AG10803 (cell line): Measurements from ENCODE around the gene GCK.

ENCODE experiments used
- DNase-seq: peaks from one replicate; pipeline ENCODE4 v3.0.0; 2010; ENCODE audit warnings: low read depth
- H3K4me3 ChIP-seq: 2 replicates; pipeline ENCODE4 v1.5.1; 2011; ENCODE audit warnings: mild to moderate bottlenecking, low read length, control low read depth
- TF ChIP-seq, protein P1 (sequence below): conservative IDR thresholded peaks from 2 replicates; pipeline ENCODE4 v1.5.1; 2011; ENCODE audit warnings: mild to moderate bottlenecking, low read length, control low read depth, inconsistent platforms

Gene GCK

DNA sequence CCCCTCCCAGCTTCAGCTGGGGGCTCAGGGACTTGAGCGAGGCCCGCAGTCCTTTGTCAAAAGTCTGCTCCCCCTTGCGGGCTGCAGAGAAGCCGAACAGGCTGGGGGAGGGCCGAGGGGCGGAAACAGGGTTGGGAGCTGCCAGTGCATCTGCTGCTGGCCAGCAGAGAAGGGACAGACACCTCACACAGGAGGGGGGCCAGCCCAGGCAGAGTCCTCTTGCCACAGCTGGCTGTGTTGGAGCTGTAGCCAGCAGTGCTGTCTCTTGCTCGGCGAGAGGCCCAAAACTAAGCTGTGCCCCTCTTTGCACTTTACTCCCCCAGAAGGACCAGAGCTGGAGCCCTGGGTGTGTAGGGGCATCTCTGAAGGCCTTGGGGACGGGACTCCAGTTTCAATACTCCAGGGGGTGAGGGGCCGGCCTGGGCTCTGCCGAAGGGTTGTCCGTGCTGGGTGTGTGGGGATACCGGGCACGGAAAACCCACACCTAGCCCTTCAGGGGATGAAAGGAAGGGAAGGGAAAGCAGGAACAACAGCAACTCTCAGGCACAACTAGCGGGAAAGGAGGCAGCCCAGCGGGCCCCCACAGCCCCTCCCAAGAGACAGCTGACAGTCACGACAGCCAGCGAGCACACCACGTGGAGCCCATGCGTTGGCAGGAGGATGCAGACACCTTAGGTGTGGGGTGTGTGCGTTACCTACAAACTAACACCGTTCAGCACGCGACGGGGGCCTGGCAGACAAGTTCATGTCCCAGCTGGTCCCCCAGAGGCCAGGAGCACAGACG lies 29.4 kb upstream of the GCK start:
- DNase-seq, result no peak
- no peak overlapping the region for H3K4me3 ChIP-seq
- TF ChIP-seq, protein P1, sequence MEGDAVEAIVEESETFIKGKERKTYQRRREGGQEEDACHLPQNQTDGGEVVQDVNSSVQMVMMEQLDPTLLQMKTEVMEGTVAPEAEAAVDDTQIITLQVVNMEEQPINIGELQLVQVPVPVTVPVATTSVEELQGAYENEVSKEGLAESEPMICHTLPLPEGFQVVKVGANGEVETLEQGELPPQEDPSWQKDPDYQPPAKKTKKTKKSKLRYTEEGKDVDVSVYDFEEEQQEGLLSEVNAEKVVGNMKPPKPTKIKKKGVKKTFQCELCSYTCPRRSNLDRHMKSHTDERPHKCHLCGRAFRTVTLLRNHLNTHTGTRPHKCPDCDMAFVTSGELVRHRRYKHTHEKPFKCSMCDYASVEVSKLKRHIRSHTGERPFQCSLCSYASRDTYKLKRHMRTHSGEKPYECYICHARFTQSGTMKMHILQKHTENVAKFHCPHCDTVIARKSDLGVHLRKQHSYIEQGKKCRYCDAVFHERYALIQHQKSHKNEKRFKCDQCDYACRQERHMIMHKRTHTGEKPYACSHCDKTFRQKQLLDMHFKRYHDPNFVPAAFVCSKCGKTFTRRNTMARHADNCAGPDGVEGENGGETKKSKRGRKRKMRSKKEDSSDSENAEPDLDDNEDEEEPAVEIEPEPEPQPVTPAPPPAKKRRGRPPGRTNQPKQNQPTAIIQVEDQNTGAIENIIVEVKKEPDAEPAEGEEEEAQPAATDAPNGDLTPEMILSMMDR, result no peak

DNA sequence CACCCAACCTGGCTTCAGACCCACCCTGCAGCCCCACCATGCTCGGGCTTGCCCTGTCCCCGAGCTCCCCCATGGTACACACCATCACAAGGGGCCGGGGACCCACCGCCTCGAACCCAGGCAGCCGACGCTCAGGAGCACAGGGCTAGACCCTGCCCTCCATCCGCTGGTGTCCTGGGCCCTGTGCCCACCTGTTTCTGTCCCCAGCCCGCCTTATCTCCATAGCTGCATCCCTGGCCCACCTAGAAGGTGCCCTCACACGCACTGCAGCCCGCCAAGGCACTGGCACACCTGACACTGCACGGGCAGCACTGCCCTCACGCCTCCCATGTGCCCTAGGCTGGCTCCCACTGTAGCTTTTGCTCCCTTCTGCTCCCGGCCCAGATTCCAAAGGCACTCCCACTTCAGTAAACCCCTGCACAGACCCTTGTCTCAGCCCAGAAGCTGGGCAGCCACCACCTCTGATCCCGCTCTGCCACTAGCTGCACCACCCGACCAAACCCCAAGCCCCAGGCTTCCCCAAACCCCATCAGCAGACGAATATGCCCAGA lies 28.7 kb upstream of the GCK start:
- no peak for DNase-seq
- H3K4me3 ChIP-seq, result no peak overlapping the region
- TF ChIP-seq, protein P1, result no peak

DNA sequence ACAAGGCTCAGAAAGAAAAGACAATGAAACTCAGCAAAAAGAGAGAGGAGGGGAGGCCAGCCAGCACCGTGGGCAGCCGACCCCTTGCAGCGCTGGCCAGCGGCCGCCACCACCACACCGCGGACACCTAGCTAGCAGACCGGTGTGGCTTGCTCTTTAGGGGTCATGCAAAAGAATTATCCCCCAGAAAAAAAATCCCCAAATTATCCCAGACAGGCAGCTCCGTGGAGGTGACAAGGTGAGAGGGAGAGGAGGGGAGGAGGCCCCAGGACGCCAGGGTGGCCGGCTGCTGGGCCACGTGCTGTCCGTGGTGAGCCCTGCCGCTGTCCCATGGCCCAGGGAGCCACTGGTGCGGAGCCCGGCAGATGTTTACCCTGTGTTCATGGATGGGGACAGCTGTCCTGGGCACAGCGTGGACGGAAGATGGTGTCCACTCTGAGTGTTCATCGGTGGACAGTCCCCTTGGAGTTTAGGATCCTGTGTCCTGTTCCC lies 28.0 kb upstream of the GCK start:
- no peak overlapping the region for H3K4me3 ChIP-seq
- TF ChIP-seq, protein P1, result no peak
- DNase-seq, result no peak

DNA sequence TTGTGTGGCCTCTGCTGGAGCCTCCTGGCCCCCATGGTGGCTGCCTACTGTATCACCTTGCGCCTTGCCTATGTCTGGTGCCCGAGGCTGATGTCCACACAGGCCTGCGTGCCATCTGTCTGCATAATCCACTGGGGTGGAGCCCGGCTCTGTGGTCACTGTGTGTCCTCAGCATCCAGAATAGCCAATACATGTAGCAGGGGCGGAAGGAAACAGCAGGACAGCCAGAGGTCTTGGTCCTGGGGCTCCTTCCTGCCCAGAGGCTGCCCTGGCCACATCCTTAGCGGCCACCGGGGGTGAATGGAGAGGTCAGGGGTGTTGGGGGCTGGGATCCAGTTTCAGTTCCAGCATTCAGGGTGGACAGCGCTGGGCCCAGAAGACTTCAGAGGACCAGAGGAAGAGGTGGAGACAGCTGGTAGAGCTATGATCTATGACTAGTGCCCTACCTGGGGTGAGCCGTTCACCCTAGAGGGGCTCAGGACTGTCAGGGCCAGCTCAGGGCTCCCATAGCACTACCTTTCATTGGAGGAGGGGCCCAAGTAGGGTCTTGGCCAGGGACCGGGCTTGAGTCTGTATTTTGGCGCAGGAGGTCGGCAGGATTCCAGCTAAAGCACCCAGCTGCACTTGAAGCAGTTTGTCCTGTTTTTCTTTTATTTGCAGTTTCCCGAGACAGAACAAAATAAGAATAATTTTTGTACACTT lies 27.4 kb upstream of the GCK start:
- TF ChIP-seq, protein P1, result no peak
- DNase-seq, result no peak
- no peak overlapping the region for H3K4me3 ChIP-seq

DNA sequence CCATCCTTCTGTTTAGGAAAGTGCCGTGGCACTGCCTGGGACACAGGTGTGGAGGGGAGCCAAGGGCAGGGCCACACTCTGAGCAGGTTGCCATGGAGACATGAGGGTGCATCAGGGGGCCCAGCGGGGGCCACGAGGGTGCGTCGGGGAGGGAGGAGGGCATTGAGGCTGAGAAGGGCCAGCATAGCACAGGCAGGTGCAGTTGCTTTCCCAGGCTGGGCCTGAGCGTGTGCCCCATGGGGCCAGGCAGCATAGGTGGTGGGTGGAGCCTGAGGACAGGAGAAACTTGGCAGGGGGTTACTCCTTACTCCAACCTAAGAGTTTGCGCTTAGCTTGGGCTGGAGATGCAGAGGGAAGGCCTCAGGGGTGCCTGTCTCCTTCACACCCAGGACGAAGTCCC lies 26.8 kb upstream of the GCK start:
- no peak overlapping the region for H3K4me3 ChIP-seq
- TF ChIP-seq, protein P1, result no peak
- no peak for DNase-seq

DNA sequence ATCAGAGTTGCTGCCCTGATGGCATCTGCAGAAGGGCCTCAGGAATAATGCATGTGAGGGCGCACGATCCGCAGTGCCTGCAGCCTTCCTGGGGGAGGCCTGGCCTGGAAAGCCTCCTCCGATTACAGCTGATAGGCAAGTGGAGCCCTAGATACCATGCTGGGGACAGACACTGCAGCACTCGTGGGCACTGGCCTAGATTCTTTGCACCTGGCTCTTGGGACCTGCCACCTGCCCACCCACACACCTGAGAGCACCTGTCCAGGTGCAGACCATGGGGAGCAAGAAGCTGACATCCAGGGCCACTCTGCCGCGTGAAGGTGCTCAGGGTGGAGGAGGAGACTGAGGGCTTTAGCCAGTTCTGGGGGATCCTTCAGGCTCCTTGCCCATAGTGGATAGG lies 26.3 kb upstream of the GCK start:
- H3K4me3 ChIP-seq, result no peak overlapping the region
- no peak for DNase-seq
- TF ChIP-seq, protein P1, result no peak
